ENCODE measurements around the gene SNRPD2. TPM values are rescaled to one million over a fixed set of nuclear protein-coding genes. Genes with fewer than 3 reads are reported as not detected.

SNRPD2 gene
- total RNA-seq, 1 experiment from 2014 or later, result 631 TPM

GRCh38 chr19:45674946-45675345, 16.8 kb downstream of the SNRPD2 start:
- Histone ChIP-seq H3K4me2 (ENCODE audit: low read length) (no peak overlapping the region), H3K79me2 (ENCODE audit: low read length) (no peaks in the 10 kb centered on the region), H3K9me3 (ENCODE audit: low read length) (no peaks in the 10 kb centered on the region), H3K27me3 (ENCODE audit: low read length) (no peaks in the 10 kb centered on the region), H3K9ac (ENCODE audit: low read length) (no peak overlapping the region), H3K27ac (ENCODE audit: low read length) (no peak overlapping the region), H4K20me1 (ENCODE audit: low read length) (no peaks in the 10 kb centered on the region), H3F3A (ENCODE audit: low read length, unreplicated experiment) (no peaks in the 10 kb centered on the region), H2AFZ (ENCODE audit: low read length) (no peak overlapping the region), H3K4me1 (ENCODE audit: insufficient read depth, low read length) (peaks cover 7% of the 10 kb centered on the region; the same call in 1 of the 2 replicates), H3K9me2 (replicated peaks; ENCODE audit: low read length) (no peaks in the 10 kb centered on the region), H3K36me3 (ENCODE audit: low read depth, low read length) (no peaks in the 10 kb centered on the region), H3K4me3 (ENCODE audit: low read length) (no peak overlapping the region)
- TF ChIP-seq EZH2 (IDR thresholded peaks at IDR 0.05; ENCODE audit: low read length, unreplicated experiment), result no peak
- TF ChIP-seq CTCF (conservative IDR thresholded peaks at IDR 0.05; ENCODE audit: low read depth, low read length), result no peak
- no peak for TF ChIP-seq EZH2phosphoT487 (IDR thresholded peaks at IDR 0.05; ENCODE audit: borderline replicate concordance, low read length)
- ATAC-seq, result no peak
- intact Hi-C loops (cut with micrococcal nuclease), result no loop called here
- CTCF ChIA-PET, result no interaction called here
- BruUV-seq (replicated peaks), result no TSS peak
- POLR2A ChIA-PET (ENCODE audit: unreplicated experiment), result interaction anchor here (0.7 kb wide), 1 partner anchor 48 kb away, joined by 10 read pairs; no protein-coding TSS in a partner anchor
- DNase-seq, result no peak

GRCh38 chr19:45670670-45671453, 20.9 kb downstream of the SNRPD2 start:
- Histone ChIP-seq H3K4me1 (ENCODE audit: insufficient read depth, low read length) (peaks cover 5% of the 10 kb centered on the region), H3K79me2 (ENCODE audit: low read length) (no peaks in the 10 kb centered on the region), H4K20me1 (ENCODE audit: low read length) (no peaks in the 10 kb centered on the region), H3K27ac (ENCODE audit: low read length) (no peak overlapping the region), H3K9me3 (ENCODE audit: low read length) (no peaks in the 10 kb centered on the region), H2AFZ (ENCODE audit: low read length) (no peak overlapping the region), H3K4me2 (ENCODE audit: low read length) (no peak overlapping the region; the same call in 1 of the 2 replicates), H3K36me3 (ENCODE audit: low read depth, low read length) (no peaks in the 10 kb centered on the region), H3K9ac (ENCODE audit: low read length) (no peak overlapping the region), H3K9me2 (replicated peaks; ENCODE audit: low read length) (no peaks in the 10 kb centered on the region), H3F3A (ENCODE audit: low read length, unreplicated experiment) (no peaks in the 10 kb centered on the region), H3K4me3 (ENCODE audit: low read length) (no peak overlapping the region), H3K27me3 (ENCODE audit: low read length) (no peaks in the 10 kb centered on the region)
- no TSS peak for BruUV-seq (replicated peaks)
- no peak for TF ChIP-seq EZH2phosphoT487 (IDR thresholded peaks at IDR 0.05; ENCODE audit: borderline replicate concordance, low read length)
- no peak for TF ChIP-seq EZH2 (IDR thresholded peaks at IDR 0.05; ENCODE audit: low read length, unreplicated experiment)
- no peak for TF ChIP-seq CTCF (conservative IDR thresholded peaks at IDR 0.05; ENCODE audit: low read depth, low read length)
- POLR2A ChIA-PET (ENCODE audit: unreplicated experiment), result interaction anchor here (0.6 kb wide), 1 partner anchor 23 kb away, joined by 3 read pairs; no protein-coding TSS in a partner anchor
- DNase-seq (peak; percentile 71), ATAC-seq (peak; percentile 26; the same call in 1 of the 2 replicates)
- CTCF ChIA-PET, result no interaction called here
- intact Hi-C loops (cut with micrococcal nuclease), result no loop called here

Data from PC-3 (cell line).